Measurements from ENCODE around the gene FBXO34.

Gene FBXO34

DNA sequence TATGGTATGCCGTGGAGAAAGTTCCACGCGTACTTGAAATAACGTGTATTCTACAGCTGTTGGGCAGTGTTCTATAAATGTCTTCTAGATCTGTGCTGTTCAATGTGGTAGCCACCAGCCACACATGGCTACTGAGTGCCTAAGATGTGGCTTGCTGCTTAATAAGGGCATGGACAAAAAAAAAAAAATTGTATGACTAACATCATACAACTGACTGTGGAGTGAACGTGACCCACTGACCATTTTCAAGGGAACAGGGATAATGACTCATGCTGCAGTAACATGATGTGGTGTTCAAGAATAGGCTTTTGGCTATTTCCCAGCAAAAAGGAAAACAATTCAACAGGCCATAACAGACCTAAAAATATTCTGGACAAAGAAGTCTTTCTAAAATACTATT, 127.5 kb downstream of the FBXO34 start:
- Mint-ChIP-seq H3K36me3 (ENCODE audit: low read depth) (peaks cover 19% of the 10 kb centered on the region), H3K9me3 (no peaks in the 10 kb centered on the region), H3K27me3 (ENCODE audit: low read depth) (no peaks in the 10 kb centered on the region), H3K4me1 (peaks cover 7% of the 10 kb centered on the region), H3K4me3 (no peak overlapping the region), H3K27ac (peak overlapping the region in 1 of 3 experiments; percentile 14)
- TF ChIP-seq, protein P1, sequence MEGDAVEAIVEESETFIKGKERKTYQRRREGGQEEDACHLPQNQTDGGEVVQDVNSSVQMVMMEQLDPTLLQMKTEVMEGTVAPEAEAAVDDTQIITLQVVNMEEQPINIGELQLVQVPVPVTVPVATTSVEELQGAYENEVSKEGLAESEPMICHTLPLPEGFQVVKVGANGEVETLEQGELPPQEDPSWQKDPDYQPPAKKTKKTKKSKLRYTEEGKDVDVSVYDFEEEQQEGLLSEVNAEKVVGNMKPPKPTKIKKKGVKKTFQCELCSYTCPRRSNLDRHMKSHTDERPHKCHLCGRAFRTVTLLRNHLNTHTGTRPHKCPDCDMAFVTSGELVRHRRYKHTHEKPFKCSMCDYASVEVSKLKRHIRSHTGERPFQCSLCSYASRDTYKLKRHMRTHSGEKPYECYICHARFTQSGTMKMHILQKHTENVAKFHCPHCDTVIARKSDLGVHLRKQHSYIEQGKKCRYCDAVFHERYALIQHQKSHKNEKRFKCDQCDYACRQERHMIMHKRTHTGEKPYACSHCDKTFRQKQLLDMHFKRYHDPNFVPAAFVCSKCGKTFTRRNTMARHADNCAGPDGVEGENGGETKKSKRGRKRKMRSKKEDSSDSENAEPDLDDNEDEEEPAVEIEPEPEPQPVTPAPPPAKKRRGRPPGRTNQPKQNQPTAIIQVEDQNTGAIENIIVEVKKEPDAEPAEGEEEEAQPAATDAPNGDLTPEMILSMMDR (IDR thresholded peaks at IDR 0.05; ENCODE audit: unreplicated experiment in 3 of 3) = no peak

DNA sequence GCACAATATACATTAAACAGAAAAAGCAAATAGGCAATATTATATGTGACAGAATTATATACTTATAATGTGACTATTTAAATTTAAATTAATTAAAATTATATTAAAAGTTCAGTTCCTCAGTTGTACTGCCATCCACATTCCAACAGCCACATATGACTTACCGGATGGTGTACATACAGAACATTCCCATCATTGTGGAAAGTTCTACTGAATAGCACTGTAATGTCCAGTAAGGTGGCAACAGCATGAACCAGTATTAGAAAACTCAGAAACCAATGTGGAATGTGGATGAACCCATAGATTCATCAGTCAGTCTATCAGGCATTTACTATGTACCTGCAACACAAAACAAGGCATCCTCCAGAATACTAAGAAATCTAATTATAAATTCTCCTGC, 128.0 kb downstream of the FBXO34 start:
- Mint-ChIP-seq H3K4me3 (no peak overlapping the region), H3K36me3 (ENCODE audit: low read depth) (peaks cover 19% of the 10 kb centered on the region), H3K4me1 (peaks cover 7% of the 10 kb centered on the region), H3K27me3 (ENCODE audit: low read depth) (no peaks in the 10 kb centered on the region), H3K27ac (no peak overlapping the region), H3K9me3 (no peaks in the 10 kb centered on the region)
- TF ChIP-seq, protein P1 (IDR thresholded peaks at IDR 0.05; ENCODE audit: unreplicated experiment in 3 of 3) = no peak

DNA sequence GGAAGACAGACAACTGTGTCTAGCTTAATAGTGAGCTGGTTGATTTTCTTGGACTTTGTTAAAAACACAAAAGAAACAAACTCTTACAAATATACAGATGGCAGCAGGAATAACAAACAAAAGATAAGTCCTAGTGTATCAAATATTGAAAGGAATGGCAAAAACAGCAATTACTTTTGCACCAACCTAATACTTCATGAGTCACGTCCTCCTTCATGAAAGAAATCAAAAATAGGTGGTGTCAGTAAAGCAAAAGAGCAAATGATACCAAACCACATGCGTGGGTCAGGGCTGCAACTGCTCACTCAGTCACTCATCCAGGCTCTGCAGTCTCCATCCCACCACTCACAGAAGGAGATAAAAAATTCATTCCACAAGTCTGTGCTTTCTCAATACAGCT, 128.6 kb downstream of the FBXO34 start:
- Mint-ChIP-seq H3K9me3 (no peaks in the 10 kb centered on the region), H3K4me1 (peaks cover 7% of the 10 kb centered on the region), H3K4me3 (no peak overlapping the region), H3K27ac (peak overlapping the region in 1 of 3 experiments; percentile 18), H3K27me3 (ENCODE audit: low read depth) (no peaks in the 10 kb centered on the region), H3K36me3 (ENCODE audit: low read depth) (peaks cover 13% of the 10 kb centered on the region)
- TF ChIP-seq, protein P1 (IDR thresholded peaks at IDR 0.05; ENCODE audit: unreplicated experiment in 3 of 3) = no peak

DNA sequence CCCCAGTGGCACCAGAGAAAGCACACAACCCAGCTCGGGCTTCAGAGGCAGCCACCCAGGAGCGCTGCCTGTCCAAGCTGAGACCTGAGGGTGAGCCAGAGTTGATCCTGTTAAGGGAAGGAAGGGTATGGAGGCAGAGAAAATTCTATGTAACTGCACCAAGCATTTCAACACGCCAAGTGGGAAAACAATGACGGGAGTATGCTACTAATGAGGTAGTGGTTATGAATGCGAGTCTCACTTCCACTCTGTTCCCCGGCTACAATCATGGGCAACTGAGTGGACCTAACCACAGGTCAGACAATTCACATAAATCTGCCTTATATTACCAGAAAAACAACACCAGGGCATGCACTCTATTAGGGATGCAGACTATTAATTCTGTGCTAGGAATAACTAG, 130.5 kb downstream of the FBXO34 start:
- Mint-ChIP-seq H3K4me3 (no peak overlapping the region), H3K36me3 (ENCODE audit: low read depth) (no peaks in the 10 kb centered on the region), H3K27me3 (ENCODE audit: low read depth) (no peaks in the 10 kb centered on the region), H3K27ac (no peak overlapping the region), H3K4me1 (peaks cover 7% of the 10 kb centered on the region), H3K9me3 (no peaks in the 10 kb centered on the region)
- TF ChIP-seq, protein P1 (IDR thresholded peaks at IDR 0.05; ENCODE audit: unreplicated experiment in 3 of 3) = no peak
